Mesothelial cell of epicardium (in vitro differentiated cells): Measurements from ENCODE around the gene PRKN. TPM values are rescaled to one million over a fixed set of nuclear protein-coding genes. Genes with fewer than 3 reads are reported as not detected.

Source experiments
- DNase-seq, 2 experiments: peaks; one replicate each; pipeline ENCODE4 v3.0.0; 2021; ENCODE audit warnings: low spot score in 2 of 2; ENCODE audit not compliant: unreplicated experiment in 2 of 2
- H3K27ac Mint-ChIP-seq: 2 replicates; pipeline ENCODE4 v1.8.0; 2021; ENCODE audit warnings: mixed read lengths
- H3K27me3 Mint-ChIP-seq: 2 replicates; pipeline ENCODE4 v1.8.0; 2021; ENCODE audit warnings: low read depth, mixed read lengths
- H3K36me3 Mint-ChIP-seq: 2 replicates; pipeline ENCODE4 v1.8.0; 2021; ENCODE audit warnings: mixed read lengths
- H3K4me1 Mint-ChIP-seq: 2 replicates; pipeline ENCODE4 v1.8.0; 2021; ENCODE audit warnings: mixed read lengths
- H3K4me3 Mint-ChIP-seq: 2 replicates; pipeline ENCODE4 v1.8.0; 2021; ENCODE audit warnings: mild to moderate bottlenecking, moderate library complexity, mixed read lengths
- H3K9me3 Mint-ChIP-seq: 2 replicates; pipeline ENCODE4 v1.8.0; 2021; ENCODE audit warnings: mixed read lengths
- CTCF ChIP-seq: fragments of 200-600 bp; sonication (generic); IDR thresholded peaks from one replicate; pipeline ENCODE4 v1.5.0; 2021; ENCODE audit warnings: antibody characterized with exemption; ENCODE audit not compliant: unreplicated experiment
- total RNA-seq: library from RNA; stranded (reverse); gene quantifications from 3 replicates; pipeline ENCODE4 v1.2.1, GENCODE V29; 2021

Gene PRKN
- total RNA-seq, 1 donor from 2014 or later, result 7.6 TPM

- TF ChIP-seq CTCF, result no peak
- DNase-seq, result no peak
- H3K9me3 Mint-ChIP-seq, result peaks cover 18% of the 10 kb centered on the region
Observed at GRCh38 chr6:161401587-161402309, 1325.8 kb downstream of the PRKN start.

DNA sequence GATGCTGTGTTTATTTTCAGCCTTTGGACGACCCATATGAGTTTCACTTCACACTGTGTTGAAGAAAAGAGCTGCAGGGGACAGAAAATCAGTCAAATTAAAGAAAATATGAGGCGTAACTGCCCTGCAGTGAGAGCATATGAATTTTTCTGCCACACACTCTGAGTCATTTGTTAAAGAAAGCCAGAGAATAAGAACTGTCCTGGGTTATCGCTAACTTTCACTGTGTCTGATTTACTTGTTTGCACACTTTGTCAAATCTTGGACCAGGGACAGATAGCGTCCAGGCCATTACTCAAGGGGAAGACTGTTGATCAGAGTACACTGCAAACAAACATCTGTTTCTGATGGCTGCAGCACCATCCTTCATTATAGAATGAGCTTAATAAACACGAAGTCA lies 1326.9 kb downstream of the PRKN start:
- Mint-ChIP-seq H3K4me1 (no peaks in the 10 kb centered on the region), H3K27me3 (peaks cover 4% of the 10 kb centered on the region), H3K27ac (no peak overlapping the region), H3K9me3 (peaks cover 18% of the 10 kb centered on the region), H3K36me3 (no peaks in the 10 kb centered on the region), H3K4me3 (no peak overlapping the region)
- no peak for DNase-seq
- no peak for TF ChIP-seq CTCF

More at GRCh38 chr6:161401587-161402309, 1325.8 kb downstream of the PRKN start:
- no peaks in the 10 kb centered on the region for H3K36me3 Mint-ChIP-seq
- no peak overlapping the region for H3K27ac Mint-ChIP-seq
- no peak overlapping the region for H3K4me3 Mint-ChIP-seq
- no peaks in the 10 kb centered on the region for H3K4me1 Mint-ChIP-seq
- H3K27me3 Mint-ChIP-seq, result peaks cover 4% of the 10 kb centered on the region

GRCh38 chr6:161396539-161396938 lies 1331.0 kb downstream of the PRKN start:
- H3K4me3 Mint-ChIP-seq, result no peak overlapping the region

DNA sequence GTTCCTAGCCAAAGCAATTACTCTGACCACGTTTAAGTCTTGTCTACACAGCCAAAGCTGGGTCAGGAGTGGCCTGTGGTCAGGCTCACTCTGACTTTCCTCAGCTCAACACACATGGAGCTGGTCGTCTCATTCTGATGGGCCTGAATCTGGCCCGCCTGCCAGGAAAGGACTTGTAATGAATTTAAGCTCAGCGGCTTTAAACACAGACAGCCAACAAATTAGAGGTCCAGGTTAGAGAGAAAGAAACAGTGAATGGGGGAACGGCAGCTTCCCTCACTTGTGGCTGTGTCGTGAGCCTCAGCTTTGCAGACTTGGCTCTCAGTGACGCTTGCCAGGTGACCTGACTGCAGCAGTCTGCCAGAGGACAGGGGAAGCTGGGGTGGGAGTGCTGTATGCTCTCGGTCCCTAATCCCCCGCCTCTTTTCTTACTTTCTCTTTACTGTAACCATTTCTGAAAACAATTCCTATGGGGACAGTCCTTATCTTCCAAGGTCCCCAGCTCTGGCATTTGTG lies 1331.8 kb downstream of the PRKN start:
- Mint-ChIP-seq H3K27me3 (peaks cover 4% of the 10 kb centered on the region), H3K4me3 (no peak overlapping the region), H3K27ac (no peak overlapping the region), H3K36me3 (no peaks in the 10 kb centered on the region), H3K4me1 (no peaks in the 10 kb centered on the region), H3K9me3 (peaks cover 10% of the 10 kb centered on the region)
- TF ChIP-seq CTCF, result no peak
- no peak for DNase-seq

More at GRCh38 chr6:161396539-161396938, 1331.0 kb downstream of the PRKN start:
- H3K4me1 Mint-ChIP-seq, result no peaks in the 10 kb centered on the region
- H3K27me3 Mint-ChIP-seq, result peaks cover 4% of the 10 kb centered on the region
- TF ChIP-seq CTCF, result no peak
- H3K9me3 Mint-ChIP-seq, result peaks cover 10% of the 10 kb centered on the region
- H3K27ac Mint-ChIP-seq, result no peak overlapping the region
- H3K36me3 Mint-ChIP-seq, result no peaks in the 10 kb centered on the region
- no peak for DNase-seq

GRCh38 chr6:161394437-161394836 lies 1333.1 kb downstream of the PRKN start:
- H3K9me3 Mint-ChIP-seq, result peaks cover 10% of the 10 kb centered on the region
- no peak overlapping the region for H3K4me3 Mint-ChIP-seq
- H3K36me3 Mint-ChIP-seq, result no peaks in the 10 kb centered on the region
- H3K4me1 Mint-ChIP-seq, result no peaks in the 10 kb centered on the region
- H3K27ac Mint-ChIP-seq, result no peak overlapping the region
- no peak for DNase-seq
- TF ChIP-seq CTCF, result no peak
- peaks cover 4% of the 10 kb centered on the region for H3K27me3 Mint-ChIP-seq
